PC-3 (cell line): ENCODE results near the gene ATP5MG. TPM values are rescaled to one million over a fixed set of nuclear protein-coding genes. Genes with fewer than 3 reads are reported as not detected.

Source experiments
- ATAC-seq: fragments of 200-7000 bp; cut with Tn5 transposase; 2 replicates; pipeline ENCODE4 v1.9.1; 2020; ENCODE audit warnings: mild to moderate bottlenecking, moderate library complexity
- BruUV-seq: library from RNA; stranded (reverse); fragments of 400-500 nt; replicated peaks from 2 replicates; lab custom pipeline; 2021; lab: Mats Ljungman, UMichigan
- CTCF ChIA-PET: fragments of 300-600 bp; sonication (Branson Sonifier 250); formaldehyde crosslinking; loops from one replicate; lab custom pipeline; 2022; ENCODE audit warnings: antibody characterized with exemption; lab: Charles Lee
- POLR2A ChIA-PET: fragments of 300-600 bp; sonication (Branson Sonifier 250); formaldehyde crosslinking; loops from one replicate; lab custom pipeline; 2022; ENCODE audit warnings: antibody characterized with exemption; ENCODE audit not compliant: unreplicated experiment; lab: Charles Lee
- DNase-seq: peaks from one replicate; pipeline ENCODE4 v3.0.0-alpha.2; 2015
- H2AFZ ChIP-seq: fragments of 300-600 bp; sonication (generic); 2 replicates; pipeline ENCODE4 v1.6.0; 2016; ENCODE audit warnings: antibody characterized with exemption, low read length
- H3F3A ChIP-seq: fragments of 300-600 bp; sonication (generic); one replicate; pipeline ENCODE4 v1.6.0; 2017; ENCODE audit warnings: antibody characterized with exemption, low read length, control low read depth, mild to moderate bottlenecking; ENCODE audit not compliant: unreplicated experiment
- H3K27ac ChIP-seq: fragments of 300-600 bp; sonication (generic); 2 replicates; pipeline ENCODE4 v1.5.1; 2016; ENCODE audit warnings: mild to moderate bottlenecking, low read length
- H3K27me3 ChIP-seq: fragments of 300-600 bp; sonication (generic); 2 replicates; pipeline ENCODE4 v1.6.1; 2016; ENCODE audit warnings: low read length, mixed read lengths
- H3K36me3 ChIP-seq: fragments of 300-600 bp; sonication (generic); 2 replicates; pipeline ENCODE4 v1.6.1; 2016; ENCODE audit warnings: low read depth, mixed run types, low read length, mixed read lengths
- H3K4me1 ChIP-seq: fragments of 300-600 bp; sonication (generic); 2 replicates; pipeline ENCODE4 v1.5.1; 2016; ENCODE audit warnings: low read length; ENCODE audit not compliant: insufficient read depth
- H3K4me2 ChIP-seq: fragments of 300-600 bp; sonication (generic); 2 replicates; pipeline ENCODE4 v1.6.0; 2016; ENCODE audit warnings: low read length
- H3K4me3 ChIP-seq: fragments of 300-600 bp; sonication (generic); 2 replicates; pipeline ENCODE4 v1.5.1; 2016; ENCODE audit warnings: mild to moderate bottlenecking, low read length, mixed read lengths
- H3K79me2 ChIP-seq: fragments of 300-600 bp; sonication (generic); 2 replicates; pipeline ENCODE4 v1.6.1; 2017; ENCODE audit warnings: low read length, mixed read lengths
- H3K9ac ChIP-seq: fragments of 300-600 bp; sonication (generic); 2 replicates; pipeline ENCODE4 v1.6.0; 2016; ENCODE audit warnings: mild to moderate bottlenecking, low read length
- H3K9me2 ChIP-seq: fragments of 300-600 bp; sonication (generic); replicated peaks from 2 replicates; pipeline ENCODE4 v1.6.1; 2016; ENCODE audit warnings: mixed run types, low read length, mixed read lengths
- H3K9me3 ChIP-seq: fragments of 300-600 bp; sonication (generic); 2 replicates; pipeline ENCODE4 v1.6.1; 2016; ENCODE audit warnings: low read length, mixed read lengths
- H4K20me1 ChIP-seq: fragments of 300-600 bp; sonication (generic); 2 replicates; pipeline ENCODE4 v1.6.1; 2016; ENCODE audit warnings: low read length, mixed read lengths
- EZH2 ChIP-seq: fragments of 300-600 bp; sonication (generic); IDR thresholded peaks from one replicate; pipeline ENCODE4 v1.6.1; 2017; ENCODE audit warnings: antibody characterized with exemption, mild to moderate bottlenecking, low read length; ENCODE audit not compliant: unreplicated experiment
- EZH2phosphoT487 ChIP-seq: fragments of 300-600 bp; sonication (generic); IDR thresholded peaks from 2 replicates; pipeline ENCODE4 v1.6.1; 2018; ENCODE audit warnings: mild to moderate bottlenecking, antibody characterized with exemption, low read length, borderline replicate concordance
- intact Hi-C: fragments of 100-400 bp; cut with micrococcal nuclease; formaldehyde crosslinking; loops from 2 replicates; pipeline ENCODE4 v1.9.0; 2023
- total RNA-seq: library from RNA; depleted of rRNA; stranded (reverse); fragments of >200 nt; gene quantifications from 2 replicates; pipeline ENCODE4 v1.2.3, GENCODE V29; 2014
- TF ChIP-seq, protein P1 (sequence below): fragments of 300-600 bp; sonication (generic); conservative IDR thresholded peaks from 2 replicates; pipeline ENCODE4 v1.5.1; 2017; ENCODE audit warnings: antibody characterized with exemption, low read depth, mild to moderate bottlenecking, low read length

ATP5MG gene
- total RNA-seq, 1 experiment from 2014 or later = 375 TPM

DNA sequence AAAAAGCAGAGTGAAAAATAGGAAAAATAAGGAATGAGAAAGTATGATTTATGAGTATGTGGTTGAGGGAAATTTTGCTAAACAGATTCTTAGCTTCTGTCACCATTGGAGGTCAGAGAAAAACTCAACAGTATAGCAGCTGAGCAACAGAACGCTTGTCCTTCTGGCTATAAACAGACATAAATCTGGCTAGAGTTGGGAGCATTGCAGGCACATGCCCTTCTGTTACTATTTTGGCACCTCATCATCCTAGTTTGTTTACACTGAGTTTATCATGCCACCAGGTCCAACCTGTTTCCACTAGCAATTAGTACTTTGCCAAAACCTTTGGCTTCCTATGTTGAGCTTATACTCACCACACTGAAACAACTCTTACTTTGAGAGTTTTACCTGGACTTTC is 35.1 kb upstream of the ATP5MG start:
- H3K27me3 ChIP-seq = no peaks in the 10 kb centered on the region
- no peaks in the 10 kb centered on the region for H3K9me3 ChIP-seq
- no peak overlapping the region for H2AFZ ChIP-seq
- peaks cover 51% of the 10 kb centered on the region for H3K36me3 ChIP-seq
- TF ChIP-seq EZH2 (no peak), EZH2phosphoT487 (no peak)
- TF ChIP-seq, protein P1, sequence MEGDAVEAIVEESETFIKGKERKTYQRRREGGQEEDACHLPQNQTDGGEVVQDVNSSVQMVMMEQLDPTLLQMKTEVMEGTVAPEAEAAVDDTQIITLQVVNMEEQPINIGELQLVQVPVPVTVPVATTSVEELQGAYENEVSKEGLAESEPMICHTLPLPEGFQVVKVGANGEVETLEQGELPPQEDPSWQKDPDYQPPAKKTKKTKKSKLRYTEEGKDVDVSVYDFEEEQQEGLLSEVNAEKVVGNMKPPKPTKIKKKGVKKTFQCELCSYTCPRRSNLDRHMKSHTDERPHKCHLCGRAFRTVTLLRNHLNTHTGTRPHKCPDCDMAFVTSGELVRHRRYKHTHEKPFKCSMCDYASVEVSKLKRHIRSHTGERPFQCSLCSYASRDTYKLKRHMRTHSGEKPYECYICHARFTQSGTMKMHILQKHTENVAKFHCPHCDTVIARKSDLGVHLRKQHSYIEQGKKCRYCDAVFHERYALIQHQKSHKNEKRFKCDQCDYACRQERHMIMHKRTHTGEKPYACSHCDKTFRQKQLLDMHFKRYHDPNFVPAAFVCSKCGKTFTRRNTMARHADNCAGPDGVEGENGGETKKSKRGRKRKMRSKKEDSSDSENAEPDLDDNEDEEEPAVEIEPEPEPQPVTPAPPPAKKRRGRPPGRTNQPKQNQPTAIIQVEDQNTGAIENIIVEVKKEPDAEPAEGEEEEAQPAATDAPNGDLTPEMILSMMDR = no peak
- intact Hi-C loops = no loop called here
- H3K9me2 ChIP-seq = no peaks in the 10 kb centered on the region
- H3K9ac ChIP-seq = no peak overlapping the region
- POLR2A ChIA-PET = no interaction called here
- no peak overlapping the region for H3K4me2 ChIP-seq
- no peaks in the 10 kb centered on the region for H3K4me1 ChIP-seq
- no peak overlapping the region for H3K4me3 ChIP-seq
- ATAC-seq = no peak
- CTCF ChIA-PET = no interaction called here
- H3K79me2 ChIP-seq = peaks cover 29% of the 10 kb centered on the region
- no TSS peak for BruUV-seq
- H4K20me1 ChIP-seq = no peaks in the 10 kb centered on the region
- no peak for DNase-seq
- H3K27ac ChIP-seq = no peak overlapping the region
- no peaks in the 10 kb centered on the region for H3F3A ChIP-seq

DNA sequence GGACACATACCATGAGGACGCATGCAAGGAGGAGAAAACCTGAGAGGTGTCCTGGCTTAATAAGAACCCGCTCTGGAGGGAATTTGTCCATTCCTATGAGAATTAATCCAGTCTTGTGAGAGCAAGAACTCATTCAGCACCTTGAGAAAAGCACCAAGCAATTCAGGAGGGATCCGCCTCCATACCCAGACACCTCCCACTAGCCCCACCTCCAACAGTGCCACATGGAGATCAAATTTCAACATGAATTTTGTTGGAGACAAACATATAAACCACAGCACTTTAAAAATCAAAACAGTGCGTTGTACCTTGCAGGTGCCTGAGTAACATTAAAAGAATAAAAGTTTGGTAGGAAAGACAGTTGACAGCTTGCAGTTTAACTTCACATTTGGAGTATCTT is 30.6 kb upstream of the ATP5MG start:
- Histone ChIP-seq H3K9me3 (no peaks in the 10 kb centered on the region), H3K27ac (no peak overlapping the region), H4K20me1 (no peaks in the 10 kb centered on the region), H3K36me3 (peaks cover 70% of the 10 kb centered on the region), H3K4me1 (no peaks in the 10 kb centered on the region), H3K9me2 (no peaks in the 10 kb centered on the region), H3K27me3 (no peaks in the 10 kb centered on the region), H3K4me2 (no peak overlapping the region), H3K4me3 (no peak overlapping the region), H3F3A (no peaks in the 10 kb centered on the region), H2AFZ (no peak overlapping the region), H3K79me2 (no peaks in the 10 kb centered on the region), H3K9ac (no peak overlapping the region)
- DNase-seq = no peak
- POLR2A ChIA-PET = no interaction called here
- BruUV-seq = no TSS peak
- CTCF ChIA-PET = no interaction called here
- peak; percentile 67 for ATAC-seq
- intact Hi-C loops = no loop called here
- TF ChIP-seq EZH2phosphoT487 (no peak), EZH2 (no peak)
- TF ChIP-seq, protein P1 = no peak

DNA sequence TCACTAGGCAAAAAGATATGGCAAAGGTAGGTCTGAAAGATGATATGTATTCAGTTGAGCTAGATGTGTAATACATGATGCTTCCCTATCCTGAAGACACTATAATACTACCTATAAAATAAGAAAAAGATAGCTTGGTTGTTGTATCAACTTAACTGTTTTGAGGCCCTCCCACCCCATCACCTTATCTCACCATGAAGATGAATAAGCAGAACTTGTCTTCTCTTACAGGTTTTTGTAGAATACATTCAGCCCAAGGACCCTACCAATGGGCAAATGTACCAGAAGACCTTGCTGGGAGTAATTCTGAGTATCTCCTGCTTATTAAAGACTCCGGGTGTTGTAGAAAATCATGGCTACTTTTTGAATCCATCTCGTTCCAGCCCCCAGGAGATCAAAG is 28.1 kb upstream of the ATP5MG start:
- no peak overlapping the region for H3K4me2 ChIP-seq
- no peaks in the 10 kb centered on the region for H3K9me2 ChIP-seq
- no peak for ATAC-seq
- no peaks in the 10 kb centered on the region for H3K9me3 ChIP-seq
- H3K9ac ChIP-seq = no peak overlapping the region
- BruUV-seq = TSS peak; percentile 8
- H3K4me1 ChIP-seq = no peaks in the 10 kb centered on the region
- TF ChIP-seq EZH2 = no peak
- TF ChIP-seq, protein P1 = no peak
- no peak for TF ChIP-seq EZH2phosphoT487
- H2AFZ ChIP-seq = no peak overlapping the region
- peaks cover 55% of the 10 kb centered on the region for H3K36me3 ChIP-seq
- POLR2A ChIA-PET = no interaction called here
- H3K27ac ChIP-seq = no peak overlapping the region
- intact Hi-C loops = no loop called here
- no peak for DNase-seq
- no peaks in the 10 kb centered on the region for H3K79me2 ChIP-seq
- H3F3A ChIP-seq = no peaks in the 10 kb centered on the region
- no peaks in the 10 kb centered on the region for H4K20me1 ChIP-seq
- no peak overlapping the region for H3K4me3 ChIP-seq
- CTCF ChIA-PET = no interaction called here
- no peaks in the 10 kb centered on the region for H3K27me3 ChIP-seq
